ENCODE measurements around the gene GRK7.
"Not testable (repeated sequence)": the region's sequence is repeated elsewhere in the genome, so short reads cannot be mapped to it uniquely, and the experiment has no call there.

GRK7 gene

DNA sequence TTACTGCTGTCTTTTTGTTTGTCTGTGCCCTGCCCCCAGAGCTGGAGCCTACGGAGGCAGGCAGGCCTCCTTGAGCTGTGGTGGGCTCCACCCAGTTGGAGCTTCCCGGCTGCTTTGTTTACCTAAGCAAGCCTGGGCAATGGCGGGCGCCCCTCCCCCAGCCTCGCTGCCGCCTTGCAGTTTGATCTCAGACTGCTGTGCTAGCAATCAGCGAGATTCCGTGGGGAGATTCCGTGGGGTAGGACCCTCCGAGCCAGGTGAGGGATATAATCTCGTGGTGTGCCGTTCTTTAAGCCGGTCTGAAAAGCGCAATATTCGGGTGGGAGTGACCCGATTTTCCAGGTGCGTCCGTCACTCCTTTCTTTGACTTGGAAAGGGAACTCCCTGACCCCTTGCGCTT is 656 bp upstream of the GRK7 start:
- WGBS: 21% methylated on average over 17 of the region's 19 CpGs
- Histone ChIP-seq H3K4me3 (ENCODE audit: low read length) (peak overlapping the region; percentile 46), H3K9ac (ENCODE audit: low read depth, low read length) (peak overlapping the region; percentile 78; the same call in 1 of the 2 replicates)
- H3K4me1 ChIP-seq (ENCODE audit: insufficient read depth, low read length); H3K9me3 ChIP-seq (ENCODE audit: insufficient read depth, low read depth, low read length); H3K27me3 ChIP-seq (ENCODE audit: insufficient read depth, low read length); H3K36me3 ChIP-seq (ENCODE audit: insufficient read depth, low read length); H3K27ac ChIP-seq (ENCODE audit: low read depth, low read length): not testable (repeated sequence)

DNA sequence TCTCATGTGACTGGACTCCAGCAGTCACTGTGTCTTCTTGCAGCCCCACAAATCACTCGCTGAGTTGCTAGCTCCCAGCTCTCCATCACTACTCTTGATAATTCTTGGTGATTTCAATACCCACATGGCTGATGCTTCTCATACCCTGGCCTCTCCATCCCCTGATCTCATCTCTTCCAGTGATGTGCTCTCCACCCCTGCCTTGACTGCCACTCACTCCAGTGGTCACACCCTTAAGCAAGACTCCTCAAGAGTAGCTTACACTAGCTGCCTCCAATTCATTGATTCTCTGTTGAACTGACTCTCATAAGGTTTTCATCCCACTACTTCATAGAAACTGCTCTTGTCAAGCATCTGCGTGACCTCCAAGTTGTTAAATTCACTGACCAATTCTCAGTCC is 837 bp downstream of the GRK7 start:
- Histone ChIP-seq H3K27ac (ENCODE audit: low read depth, low read length) (no peak overlapping the region), H3K27me3 (ENCODE audit: insufficient read depth, low read length) (0 out of 2 replicates have a peak, but pooled peaks cover 3% of the 10 kb centered on the region), H3K36me3 (ENCODE audit: insufficient read depth, low read length) (no peaks in the 10 kb centered on the region), H3K4me3 (ENCODE audit: low read length) (no peak overlapping the region), H3K9me3 (ENCODE audit: insufficient read depth, low read depth, low read length) (peaks cover 8% of the 10 kb centered on the region; the same call in 1 of the 2 replicates), H3K4me1 (ENCODE audit: insufficient read depth, low read length) (no peaks in the 10 kb centered on the region; the same call in 1 of the 2 replicates), H3K9ac (ENCODE audit: low read depth, low read length) (no peak overlapping the region)
- 94% methylated on average over 2 of the region's 2 CpGs for WGBS

DNA sequence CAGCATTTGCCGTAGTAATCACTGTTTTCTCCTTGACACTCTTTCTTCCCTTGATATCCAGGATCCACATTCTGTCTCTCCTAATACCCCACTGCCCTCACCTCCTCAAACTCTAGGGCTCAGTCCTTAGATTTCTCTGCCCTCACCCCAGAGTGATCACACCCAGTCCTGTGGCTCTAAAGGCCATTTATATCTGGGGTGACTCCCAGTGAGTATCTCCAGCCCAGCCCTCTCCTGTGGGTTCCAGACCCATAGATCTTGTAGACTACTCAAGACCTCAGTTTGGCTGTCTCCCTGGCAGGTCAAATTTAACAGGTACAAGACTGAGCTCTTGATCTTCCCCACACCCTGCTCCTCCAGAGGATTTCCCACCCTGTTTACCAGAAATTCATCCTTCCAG is 1.3 kb downstream of the GRK7 start:
- H3K9me3 ChIP-seq (ENCODE audit: insufficient read depth, low read depth, low read length): peaks cover 8% of the 10 kb centered on the region; the same call in 1 of the 2 replicates
- 0 out of 2 replicates have a peak, but pooled peaks cover 3% of the 10 kb centered on the region for H3K27me3 ChIP-seq (ENCODE audit: insufficient read depth, low read length)
- no peaks in the 10 kb centered on the region; the same call in 1 of the 2 replicates for H3K4me1 ChIP-seq (ENCODE audit: insufficient read depth, low read length)
- H3K36me3 ChIP-seq (ENCODE audit: insufficient read depth, low read length): no peaks in the 10 kb centered on the region
- H3K27ac ChIP-seq (ENCODE audit: low read depth, low read length): no peak overlapping the region
- 96% methylated on average over 1 of the region's 1 CpG for WGBS
- H3K9ac ChIP-seq (ENCODE audit: low read depth, low read length): no peak overlapping the region
- no peak overlapping the region for H3K4me3 ChIP-seq (ENCODE audit: low read length)

DNA sequence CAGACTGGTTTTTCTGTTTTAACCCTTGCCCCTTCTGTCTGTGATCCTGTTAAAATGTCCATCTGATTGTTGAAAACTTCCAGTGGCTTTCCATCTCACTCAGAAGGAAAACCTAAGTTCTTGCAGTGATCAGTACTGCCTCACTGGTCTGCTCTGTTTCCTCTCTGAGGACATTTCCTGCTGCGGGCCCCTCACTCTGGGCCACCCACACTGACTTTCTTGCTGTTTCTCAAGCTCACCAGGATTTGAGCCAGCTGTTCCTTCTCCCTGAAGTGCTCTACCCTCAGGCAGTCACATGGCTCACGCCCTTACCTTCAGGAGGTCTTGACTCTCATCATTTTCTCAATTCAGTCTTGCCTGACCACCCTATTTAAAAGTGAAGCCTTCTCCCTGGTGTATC is 1.8 kb downstream of the GRK7 start:
- 85% methylated on average over 2 of the region's 2 CpGs for whole genome bisulfite sequencing
- H3K36me3 ChIP-seq (ENCODE audit: insufficient read depth, low read length): no peaks in the 10 kb centered on the region
- no peak overlapping the region for H3K27ac ChIP-seq (ENCODE audit: low read depth, low read length)
- H3K4me3 ChIP-seq (ENCODE audit: low read length): no peak overlapping the region
- peaks cover 8% of the 10 kb centered on the region; the same call in 1 of the 2 replicates for H3K9me3 ChIP-seq (ENCODE audit: insufficient read depth, low read depth, low read length)
- H3K4me1 ChIP-seq (ENCODE audit: insufficient read depth, low read length): no peaks in the 10 kb centered on the region; the same call in 1 of the 2 replicates
- 0 out of 2 replicates have a peak, but pooled peaks cover 3% of the 10 kb centered on the region for H3K27me3 ChIP-seq (ENCODE audit: insufficient read depth, low read length)
- no peak overlapping the region for H3K9ac ChIP-seq (ENCODE audit: low read depth, low read length)

DNA sequence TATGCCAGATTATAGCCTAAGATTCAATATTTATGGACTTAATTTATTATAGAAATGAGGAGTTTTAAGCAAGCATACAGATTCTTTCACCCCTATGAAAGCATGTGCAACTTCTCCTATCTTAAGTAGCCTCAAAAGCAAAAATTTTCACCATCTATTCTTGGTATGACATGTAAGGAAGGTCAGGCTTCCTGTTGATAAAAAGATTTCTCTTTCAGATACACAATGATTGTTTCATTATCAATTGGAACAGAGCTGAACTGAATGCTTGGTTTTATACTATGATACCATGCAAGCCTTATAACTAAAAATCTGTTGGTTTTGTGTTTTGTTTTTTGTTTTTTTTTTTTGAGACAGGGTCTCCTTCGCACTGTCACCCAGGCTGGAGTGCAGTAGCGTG is 3.9 kb downstream of the GRK7 start:
- Histone ChIP-seq H3K9me3 (ENCODE audit: insufficient read depth, low read depth, low read length) (peaks cover 8% of the 10 kb centered on the region; the same call in 1 of the 2 replicates), H3K27ac (ENCODE audit: low read depth, low read length) (no peak overlapping the region), H3K4me1 (ENCODE audit: insufficient read depth, low read length) (no peaks in the 10 kb centered on the region; the same call in 1 of the 2 replicates), H3K4me3 (ENCODE audit: low read length) (no peak overlapping the region), H3K36me3 (ENCODE audit: insufficient read depth, low read length) (no peaks in the 10 kb centered on the region), H3K9ac (ENCODE audit: low read depth, low read length) (no peak overlapping the region), H3K27me3 (ENCODE audit: insufficient read depth, low read length) (0 out of 2 replicates have a peak, but pooled peaks cover 3% of the 10 kb centered on the region)
- WGBS: 97% methylated on average over 2 of the region's 2 CpGs

DNA sequence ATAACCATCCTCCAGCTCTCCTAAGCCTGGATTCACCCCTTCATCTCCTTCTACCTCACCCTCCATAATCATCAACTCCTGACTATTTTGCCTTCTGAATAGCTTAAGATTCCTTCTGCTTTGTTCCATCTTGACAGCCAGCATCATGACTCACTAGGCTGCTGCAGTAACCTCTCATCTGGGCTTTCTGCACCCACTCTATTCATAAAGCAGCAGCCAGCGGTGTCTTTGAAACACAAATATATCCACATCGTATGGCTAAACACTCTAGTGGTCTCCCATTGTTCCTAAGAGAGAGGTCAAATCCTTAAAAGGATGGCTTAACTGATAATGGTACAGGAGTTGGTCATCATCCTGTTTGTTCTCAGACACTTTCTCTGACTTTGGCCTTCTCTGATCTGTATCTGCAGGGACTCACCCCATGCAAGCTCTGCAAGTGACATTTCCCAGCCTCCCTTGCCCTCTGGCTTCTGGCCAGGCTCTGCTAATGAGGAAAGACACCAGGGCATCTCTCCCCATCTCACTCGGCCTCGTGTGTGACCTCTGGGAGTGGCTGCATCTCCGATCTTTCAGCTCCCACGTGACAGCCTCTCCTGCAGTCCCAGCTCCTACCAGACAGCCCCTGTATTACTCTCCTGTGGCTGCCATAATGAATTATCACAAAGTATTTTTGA is 6.2 kb downstream of the GRK7 start:
- no peak overlapping the region for H3K27ac ChIP-seq (ENCODE audit: low read depth, low read length)
- 0 out of 2 replicates have a peak, but pooled peaks cover under 1% of the 10 kb centered on the region for H3K27me3 ChIP-seq (ENCODE audit: insufficient read depth, low read length)
- no peak overlapping the region for H3K9ac ChIP-seq (ENCODE audit: low read depth, low read length)
- H3K36me3 ChIP-seq (ENCODE audit: insufficient read depth, low read length): no peaks in the 10 kb centered on the region
- WGBS: 58% methylated on average over 6 of the region's 6 CpGs
- H3K4me3 ChIP-seq (ENCODE audit: low read length): no peak overlapping the region
- no peaks in the 10 kb centered on the region for H3K9me3 ChIP-seq (ENCODE audit: insufficient read depth, low read depth, low read length)
- H3K4me1 ChIP-seq (ENCODE audit: insufficient read depth, low read length): no peaks in the 10 kb centered on the region; the same call in 1 of the 2 replicates

DNA sequence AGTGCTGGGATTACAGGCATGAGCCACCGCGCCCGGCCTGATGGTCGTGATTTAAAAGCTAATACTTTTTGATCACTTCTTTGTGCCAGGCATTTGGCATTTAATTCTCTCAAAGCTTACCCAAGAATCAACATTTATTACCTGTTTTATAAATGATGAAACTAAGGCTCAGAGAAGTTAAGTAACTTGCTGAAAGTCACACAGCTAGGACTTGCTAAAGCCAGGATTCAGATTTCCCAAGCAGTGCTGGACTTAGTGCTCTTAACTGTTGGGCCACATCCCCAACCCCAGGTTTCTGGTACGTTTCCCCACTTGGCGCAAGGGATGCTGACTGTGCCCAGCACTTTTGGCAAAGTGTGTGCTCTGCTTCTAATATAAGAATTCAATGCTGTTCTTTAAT is 10.5 kb downstream of the GRK7 start:
- H3K36me3 ChIP-seq (ENCODE audit: insufficient read depth, low read length): no peaks in the 10 kb centered on the region
- no peaks in the 10 kb centered on the region for H3K9me3 ChIP-seq (ENCODE audit: insufficient read depth, low read depth, low read length)
- H3K27ac ChIP-seq (ENCODE audit: low read depth, low read length): no peak overlapping the region
- H3K9ac ChIP-seq (ENCODE audit: low read depth, low read length): no peak overlapping the region
- WGBS: 99% methylated on average over 6 of the region's 6 CpGs
- H3K4me1 ChIP-seq (ENCODE audit: insufficient read depth, low read length): no peaks in the 10 kb centered on the region; the same call in 1 of the 2 replicates
- no peaks in the 10 kb centered on the region for H3K27me3 ChIP-seq (ENCODE audit: insufficient read depth, low read length)
- H3K4me3 ChIP-seq (ENCODE audit: low read length): no peak overlapping the region

DNA sequence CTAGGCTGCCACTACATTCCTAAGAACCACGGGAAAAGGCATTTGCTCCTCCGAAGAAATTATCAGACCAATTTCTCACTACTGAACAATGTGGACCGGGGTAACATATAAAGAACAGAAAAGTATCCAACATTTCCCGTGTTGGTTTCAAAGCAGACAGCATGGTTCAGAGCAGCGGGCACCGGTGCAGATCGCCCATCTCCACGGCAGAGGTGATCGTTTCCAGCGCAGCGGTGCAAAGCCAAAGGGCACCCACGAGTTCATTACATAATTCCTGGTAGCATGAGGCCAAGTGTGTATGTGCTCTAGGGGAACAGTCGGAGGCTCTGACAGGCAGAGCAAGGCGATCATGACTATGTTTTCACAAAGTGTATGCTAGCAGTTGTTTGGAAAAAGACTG is 13.2 kb downstream of the GRK7 start:
- 93% methylated on average over 14 of the region's 14 CpGs for WGBS
- Histone ChIP-seq H3K4me1 (ENCODE audit: insufficient read depth, low read length) (no peaks in the 10 kb centered on the region), H3K4me3 (ENCODE audit: low read length) (no peak overlapping the region), H3K9me3 (ENCODE audit: insufficient read depth, low read depth, low read length) (no peaks in the 10 kb centered on the region), H3K9ac (ENCODE audit: low read depth, low read length) (no peak overlapping the region), H3K36me3 (ENCODE audit: insufficient read depth, low read length) (no peaks in the 10 kb centered on the region), H3K27ac (ENCODE audit: low read depth, low read length) (no peak overlapping the region), H3K27me3 (ENCODE audit: insufficient read depth, low read length) (no peaks in the 10 kb centered on the region)

DNA sequence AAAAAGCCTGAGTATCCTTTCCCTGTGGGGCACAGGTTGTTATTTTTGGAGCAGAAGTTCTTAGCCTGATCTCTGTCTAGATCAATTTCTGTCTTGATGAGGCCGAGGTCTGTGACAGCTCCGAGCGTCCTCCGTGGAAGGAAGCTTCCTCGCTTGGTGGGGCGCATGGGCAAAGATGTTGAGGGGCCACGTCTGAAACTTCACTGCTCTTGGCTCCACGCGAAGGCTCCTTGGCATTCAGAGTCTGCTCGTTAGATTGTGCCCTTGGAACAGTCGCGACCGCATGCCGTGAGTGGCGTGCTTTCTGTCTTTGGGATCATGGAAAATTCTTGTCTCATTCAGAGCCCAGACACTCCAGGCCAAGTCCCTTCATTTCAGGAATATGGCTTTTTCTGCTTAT is 13.7 kb downstream of the GRK7 start:
- Histone ChIP-seq H3K9me3 (ENCODE audit: insufficient read depth, low read depth, low read length) (no peaks in the 10 kb centered on the region), H3K27me3 (ENCODE audit: insufficient read depth, low read length) (no peaks in the 10 kb centered on the region), H3K4me3 (ENCODE audit: low read length) (no peak overlapping the region), H3K4me1 (ENCODE audit: insufficient read depth, low read length) (no peaks in the 10 kb centered on the region), H3K36me3 (ENCODE audit: insufficient read depth, low read length) (no peaks in the 10 kb centered on the region), H3K27ac (ENCODE audit: low read depth, low read length) (no peak overlapping the region), H3K9ac (ENCODE audit: low read depth, low read length) (no peak overlapping the region)
- WGBS: 92% methylated on average over 15 of the region's 15 CpGs

DNA sequence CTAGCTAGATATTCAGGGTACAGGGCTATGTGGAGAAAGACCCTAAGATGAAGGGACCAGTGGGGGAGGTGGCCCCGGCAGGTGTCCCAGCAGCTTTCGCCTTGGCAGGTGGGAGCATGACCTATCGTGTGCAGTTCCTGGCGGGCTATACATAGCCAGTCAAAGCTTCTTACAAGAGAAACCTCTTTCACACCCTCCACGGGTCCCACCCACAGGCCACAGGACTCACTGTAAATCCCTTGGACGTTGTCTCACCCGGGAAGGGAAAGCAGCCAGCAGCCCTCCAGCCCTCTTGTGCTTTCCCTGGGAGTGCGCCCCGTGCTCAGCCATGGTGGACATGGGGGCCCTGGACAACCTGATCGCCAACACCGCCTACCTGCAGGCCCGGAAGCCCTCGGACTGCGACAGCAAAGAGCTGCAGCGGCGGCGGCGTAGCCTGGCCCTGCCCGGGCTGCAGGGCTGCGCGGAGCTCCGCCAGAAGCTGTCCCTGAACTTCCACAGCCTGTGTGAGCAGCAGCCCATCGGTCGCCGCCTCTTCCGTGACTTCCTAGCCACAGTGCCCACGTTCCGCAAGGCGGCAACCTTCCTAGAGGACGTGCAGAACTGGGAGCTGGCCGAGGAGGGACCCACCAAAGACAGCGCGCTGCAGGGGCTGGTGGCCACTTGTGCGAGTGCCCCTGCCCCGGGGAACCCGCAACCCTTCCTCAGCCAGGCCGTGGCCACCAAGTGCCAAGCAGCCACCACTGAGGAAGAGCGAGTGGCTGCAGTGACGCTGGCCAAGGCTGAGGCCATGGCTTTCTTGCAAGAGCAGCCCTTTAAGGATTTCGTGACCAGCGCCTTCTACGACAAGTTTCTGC is 15.0 kb downstream of the GRK7 start:
- WGBS: 93% methylated on average over 42 of the region's 42 CpGs
- no peaks in the 10 kb centered on the region for H3K27me3 ChIP-seq (ENCODE audit: insufficient read depth, low read length)
- no peak overlapping the region for H3K4me3 ChIP-seq (ENCODE audit: low read length)
- no peak overlapping the region for H3K9ac ChIP-seq (ENCODE audit: low read depth, low read length)
- no peaks in the 10 kb centered on the region for H3K36me3 ChIP-seq (ENCODE audit: insufficient read depth, low read length)
- H3K4me1 ChIP-seq (ENCODE audit: insufficient read depth, low read length): no peaks in the 10 kb centered on the region
- no peaks in the 10 kb centered on the region for H3K9me3 ChIP-seq (ENCODE audit: insufficient read depth, low read depth, low read length)
- H3K27ac ChIP-seq (ENCODE audit: low read depth, low read length): no peak overlapping the region

DNA sequence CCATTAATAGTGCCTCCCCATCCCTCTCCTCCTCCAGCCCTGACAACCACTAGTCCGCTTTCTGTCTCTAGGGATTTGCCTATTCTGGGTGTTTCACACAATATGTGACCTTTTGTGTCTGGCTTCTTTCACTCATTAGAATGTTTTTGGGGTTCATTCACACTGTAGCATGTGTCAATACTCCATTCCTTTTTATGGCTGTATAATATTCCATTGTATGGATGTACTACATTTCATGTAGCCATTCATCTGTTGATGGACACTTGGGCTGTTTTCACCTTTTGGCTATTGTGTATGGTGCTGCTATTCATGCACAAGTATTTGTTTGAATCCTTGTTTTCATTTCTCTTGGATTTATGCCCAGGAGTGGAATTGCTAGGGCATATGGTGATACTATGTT is 16.5 kb downstream of the GRK7 start:
- no peaks in the 10 kb centered on the region for H3K27me3 ChIP-seq (ENCODE audit: insufficient read depth, low read length)
- H3K27ac ChIP-seq (ENCODE audit: low read depth, low read length): no peak overlapping the region
- WGBS: 100% methylated on average over 1 of the region's 1 CpG
- no peaks in the 10 kb centered on the region for H3K4me1 ChIP-seq (ENCODE audit: insufficient read depth, low read length)
- no peak overlapping the region for H3K9ac ChIP-seq (ENCODE audit: low read depth, low read length)
- no peaks in the 10 kb centered on the region for H3K36me3 ChIP-seq (ENCODE audit: insufficient read depth, low read length)
- H3K9me3 ChIP-seq (ENCODE audit: insufficient read depth, low read depth, low read length): no peaks in the 10 kb centered on the region
- no peak overlapping the region for H3K4me3 ChIP-seq (ENCODE audit: low read length)
